CD14-positive monocyte (primary cell): ENCODE data around the gene SERINC4. TPM values are rescaled to one million over a fixed set of nuclear protein-coding genes. Genes with fewer than 3 reads are reported as not detected.
A peak's percentile ranks its signal among the peaks of the same experiment; 100 is the strongest.
"Not testable (repeated sequence)": the region's sequence is repeated elsewhere in the genome, so short reads cannot be mapped to it uniquely, and the experiment has no call there.

ENCODE experiments used
- DNase-seq, 3 donors: peaks; one replicate each; pipeline ENCODE4 v3.0.0-alpha.2; 2011 to 2022
- H2AFZ ChIP-seq: 2 replicates; pipeline ENCODE4 v1.6.0; 2012; ENCODE audit warnings: mild to moderate bottlenecking, low read depth, low read length, inconsistent platforms; ENCODE audit not compliant: insufficient read depth, poor library complexity, severe bottlenecking
- H3K27ac ChIP-seq, 2 donors: 1 replicate in 1 of 2; 2 replicates in 1 of 2; pipeline ENCODE4 v1.5.1; 2012 to 2013; ENCODE audit warnings: low read length in 2 of 2, control low read depth in 1 of 2, inconsistent platforms in 1 of 2, low read depth in 1 of 2, mild to moderate bottlenecking in 1 of 2
- H3K27me3 ChIP-seq, 2 donors: one replicate each; pipeline versions ENCODE4 v1.6.0 to v1.6.1; 2011 to 2013; ENCODE audit warnings: low read length in 2 of 2; ENCODE audit not compliant: control insufficient read depth in 2 of 2, insufficient read depth in 2 of 2
- H3K36me3 ChIP-seq, 2 donors: replicated peaks in 1 of 2; 1 replicate in 1 of 2; 2 replicates in 1 of 2; pipeline versions ENCODE4 v1.5.1 to v1.6.1; 2012 to 2013; ENCODE audit warnings: low read length in 2 of 2, control low read depth in 1 of 2, inconsistent platforms in 1 of 2, mild to moderate bottlenecking in 1 of 2; ENCODE audit not compliant: insufficient read depth in 2 of 2, control insufficient read depth in 1 of 2
- H3K4me1 ChIP-seq, 2 donors: 1 replicate in 1 of 2; 2 replicates in 1 of 2; pipeline versions ENCODE4 v1.5.1 to v1.6.1; 2012 to 2013; ENCODE audit warnings: low read length in 2 of 2, control low read depth in 1 of 2, inconsistent platforms in 1 of 2, mild to moderate bottlenecking in 1 of 2, moderate library complexity in 1 of 2; ENCODE audit not compliant: insufficient read depth in 2 of 2, control insufficient read depth in 1 of 2
- H3K4me2 ChIP-seq: replicated peaks from 2 replicates; pipeline ENCODE3; 2012; ENCODE audit warnings: low read length, moderate library complexity, mild to moderate bottlenecking; ENCODE audit not compliant: poor library complexity, severe bottlenecking; ENCODE audit errors: extremely low read depth
- H3K4me3 ChIP-seq, 3 experiments: fragments of 200-600 bp in 1 of 3; sonication (generic) in 1 of 3; replicated peaks in 1 of 3; 1 replicate in 2 of 3; 2 replicates in 1 of 3; pipeline ENCODE4 v1.5.1; 2011 to 2013; ENCODE audit warnings: low read length in 3 of 3, mild to moderate bottlenecking in 3 of 3, control low read depth in 2 of 3, low read depth in 2 of 3, inconsistent platforms in 1 of 3, moderate library complexity in 1 of 3
- H3K79me2 ChIP-seq: 2 replicates; pipeline ENCODE4 v1.6.0; 2012; ENCODE audit warnings: mild to moderate bottlenecking, control low read depth, inconsistent platforms, low read length, moderate library complexity; ENCODE audit not compliant: insufficient read depth
- H3K9ac ChIP-seq: 2 replicates; pipeline ENCODE4 v1.6.0; 2017; ENCODE audit warnings: low read length, mild to moderate bottlenecking; ENCODE audit not compliant: insufficient read depth, poor library complexity, severe bottlenecking
- H3K9me3 ChIP-seq, 2 donors: replicated peaks in 1 of 2; 1 replicate in 1 of 2; 2 replicates in 1 of 2; pipeline versions ENCODE4 v1.5.1 to v1.6.1; 2012 to 2013; ENCODE audit warnings: low read length in 2 of 2, control low read depth in 1 of 2; ENCODE audit not compliant: control insufficient read depth in 1 of 2, insufficient read depth in 1 of 2
- H4K20me1 ChIP-seq: 2 replicates; pipeline ENCODE4 v1.6.0; 2012; ENCODE audit warnings: mild to moderate bottlenecking, low read length, control low read depth, moderate library complexity; ENCODE audit not compliant: insufficient read depth
- H3K27ac Mint-ChIP-seq, 7 donors: one replicate each; pipeline ENCODE4 v1.8.0; 2020; ENCODE audit warnings: mild to moderate bottlenecking in 7 of 7, mixed read lengths in 7 of 7, moderate library complexity in 6 of 7, inconsistent platforms in 2 of 7
- H3K27me3 Mint-ChIP-seq, 3 donors: one replicate each; pipeline ENCODE4 v1.8.0; 2021 to 2022; ENCODE audit warnings: low read depth in 3 of 3, mild to moderate bottlenecking in 3 of 3, mixed read lengths in 3 of 3, moderate library complexity in 3 of 3, inconsistent platforms in 1 of 3
- H3K36me3 Mint-ChIP-seq, 2 donors: one replicate each; pipeline ENCODE4 v1.8.0; 2020; ENCODE audit warnings: mixed read lengths in 2 of 2, inconsistent platforms in 1 of 2, mild to moderate bottlenecking in 1 of 2
- H3K4me1 Mint-ChIP-seq: one replicate; pipeline ENCODE4 v1.8.0; 2020; ENCODE audit warnings: mild to moderate bottlenecking, mixed read lengths
- H3K4me3 Mint-ChIP-seq, 2 donors: one replicate each; pipeline ENCODE4 v1.8.0; 2020; ENCODE audit warnings: mild to moderate bottlenecking in 2 of 2, mixed read lengths in 2 of 2, moderate library complexity in 1 of 2
- H3K9me3 Mint-ChIP-seq, 7 donors: one replicate each; pipeline ENCODE4 v1.8.0; 2020 to 2022; ENCODE audit warnings: mixed read lengths in 7 of 7, mild to moderate bottlenecking in 6 of 7, moderate library complexity in 6 of 7, inconsistent platforms in 2 of 7
- WGBS: methylation state at CpG from one replicate; pipeline ENCODE4 v1.1.5; 2013; ENCODE audit warnings: missing lambda C conversion rate; ENCODE audit not compliant: insufficient coverage; 5-methylcytosine and 5-hydroxymethylcytosine counted together
- intact Hi-C, 2 donors: fragments of 100-400 bp; cut with micrococcal nuclease; formaldehyde crosslinking; loops; one replicate each; pipeline versions ENCODE4 v1.15.0 to v1.15.1; 2023
- polyA plus RNA-seq, 3 donors: library from polyadenylated mRNA; depleted of rRNA in 1 of 3; unstranded in 2 of 3; stranded (reverse) in 1 of 3; fragments of 300-500 nt in 2 of 3; fragments of >200 nt in 1 of 3; fragmentation: Illumina TruSeq in 2 of 3; gene quantifications; 1 replicate in 2 of 3; 2 replicates in 1 of 3; pipeline ENCODE4 v1.2.3, GENCODE V29; 2012 to 2021
- TF ChIP-seq, protein P1 (sequence below): fragments of 200-600 bp; IDR thresholded peaks from one replicate; pipeline ENCODE4 v1.8.0; 2022; ENCODE audit warnings: antibody characterized with exemption, mild to moderate bottlenecking

SERINC4 gene
- polyA plus RNA-seq, 3 donors: 0.09 to 0.70 (median 0.56) TPM

DNA sequence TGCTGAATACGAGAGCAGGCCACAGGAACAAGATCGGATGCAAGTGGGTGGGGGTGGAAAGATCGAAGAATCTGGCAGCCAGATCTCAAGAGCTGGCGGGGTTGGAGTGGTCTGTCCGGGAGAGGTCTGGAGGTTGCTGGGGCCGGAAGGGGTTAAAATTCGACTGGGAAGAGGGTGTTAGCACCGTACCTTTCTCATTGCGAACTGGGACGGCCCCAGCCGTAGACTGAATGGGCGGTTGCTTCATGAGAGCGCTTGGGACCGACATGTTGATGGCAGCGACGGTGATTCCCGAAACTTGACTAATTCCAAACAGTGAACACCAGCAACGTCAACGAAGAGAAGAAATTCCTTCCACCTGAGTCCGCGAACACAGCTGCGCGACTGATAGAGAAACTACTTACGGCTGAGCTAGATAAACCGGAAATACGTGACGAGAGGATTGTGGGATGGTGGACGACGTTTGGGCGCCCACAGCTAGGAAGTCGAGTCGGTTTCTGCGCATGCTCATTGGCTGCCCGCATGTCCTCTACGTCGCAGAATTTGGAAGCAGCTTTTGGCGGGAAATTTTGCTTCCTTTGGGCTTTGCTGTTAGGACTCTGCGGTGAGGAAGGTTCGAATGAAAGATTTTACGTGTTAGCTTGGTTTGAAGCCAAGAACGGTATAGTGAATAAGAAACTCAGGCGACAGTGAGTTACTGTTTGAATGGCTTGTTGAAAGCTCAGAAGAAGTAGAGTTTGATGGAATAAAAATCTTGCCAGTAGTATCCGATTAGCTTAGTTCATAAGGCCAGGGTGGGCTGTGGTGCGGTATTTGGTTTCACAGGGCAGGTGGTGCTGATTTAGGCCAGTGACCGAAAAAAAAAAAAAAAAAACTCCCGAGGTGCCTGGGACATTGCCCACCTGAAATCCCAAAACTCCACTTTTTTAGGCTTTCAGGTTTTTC lies 24.6 kb upstream of the SERINC4 start, which contains the start of gene MFAP1:
Gene MFAP1, minus strand, starts transcription at position 389 of the 945 bp plus-strand sequence. Its CDS starts 121 bp downstream, at position 268.
- no peaks in the 10 kb centered on the region for H4K20me1 ChIP-seq
- peak within 1 kb of the TSS; percentile 79 to 95 (median 91) for H3K4me3 ChIP-seq
- TF ChIP-seq, protein P1, sequence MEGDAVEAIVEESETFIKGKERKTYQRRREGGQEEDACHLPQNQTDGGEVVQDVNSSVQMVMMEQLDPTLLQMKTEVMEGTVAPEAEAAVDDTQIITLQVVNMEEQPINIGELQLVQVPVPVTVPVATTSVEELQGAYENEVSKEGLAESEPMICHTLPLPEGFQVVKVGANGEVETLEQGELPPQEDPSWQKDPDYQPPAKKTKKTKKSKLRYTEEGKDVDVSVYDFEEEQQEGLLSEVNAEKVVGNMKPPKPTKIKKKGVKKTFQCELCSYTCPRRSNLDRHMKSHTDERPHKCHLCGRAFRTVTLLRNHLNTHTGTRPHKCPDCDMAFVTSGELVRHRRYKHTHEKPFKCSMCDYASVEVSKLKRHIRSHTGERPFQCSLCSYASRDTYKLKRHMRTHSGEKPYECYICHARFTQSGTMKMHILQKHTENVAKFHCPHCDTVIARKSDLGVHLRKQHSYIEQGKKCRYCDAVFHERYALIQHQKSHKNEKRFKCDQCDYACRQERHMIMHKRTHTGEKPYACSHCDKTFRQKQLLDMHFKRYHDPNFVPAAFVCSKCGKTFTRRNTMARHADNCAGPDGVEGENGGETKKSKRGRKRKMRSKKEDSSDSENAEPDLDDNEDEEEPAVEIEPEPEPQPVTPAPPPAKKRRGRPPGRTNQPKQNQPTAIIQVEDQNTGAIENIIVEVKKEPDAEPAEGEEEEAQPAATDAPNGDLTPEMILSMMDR: no peak
- peak within 1 kb of the TSS; percentile 84 for H2AFZ ChIP-seq
- peak; percentile 94 to 97 (median 97) for DNase-seq
- Mint-ChIP-seq H3K9me3 (peaks cover 0 to 1% (median 0%) of the 10 kb centered on the region in 7 donors), H3K27ac (peak within 1 kb of the TSS; percentile 98 to 100 (median 99)), H3K4me3 (peak within 1 kb of the TSS; percentile 98 to 99), H3K36me3 (peaks cover 0 to 9% of the 10 kb centered on the region in 2 donors), H3K27me3 (peaks cover 0 to 4% (median 0%) of the 10 kb centered on the region in 3 donors), H3K4me1 (peaks cover 35% of the 10 kb centered on the region)
- H3K79me2 ChIP-seq: peaks cover 94% of the 10 kb centered on the region
- peaks cover 20 to 38% of the 10 kb centered on the region in 2 donors for H3K4me1 ChIP-seq
- intact Hi-C loops: loop anchor here (5.0 kb wide), 1 partner anchor 32 kb away; the partner anchor contains the start of gene SERF2 (in 2 of the 2)
- H3K36me3 ChIP-seq: no peaks in the 10 kb centered on the region
- 2% methylated on average over 32 of the region's 46 CpGs for WGBS
- H3K9ac ChIP-seq: peak within 1 kb of the TSS; percentile 87
- peak within 1 kb of the TSS; percentile 86 to 96 for H3K27ac ChIP-seq
- H3K9me3 ChIP-seq: no peaks in the 10 kb centered on the region
- H3K27me3 ChIP-seq: no peaks in the 10 kb centered on the region
- peak within 1 kb of the TSS; percentile 76 for H3K4me2 ChIP-seq

DNA sequence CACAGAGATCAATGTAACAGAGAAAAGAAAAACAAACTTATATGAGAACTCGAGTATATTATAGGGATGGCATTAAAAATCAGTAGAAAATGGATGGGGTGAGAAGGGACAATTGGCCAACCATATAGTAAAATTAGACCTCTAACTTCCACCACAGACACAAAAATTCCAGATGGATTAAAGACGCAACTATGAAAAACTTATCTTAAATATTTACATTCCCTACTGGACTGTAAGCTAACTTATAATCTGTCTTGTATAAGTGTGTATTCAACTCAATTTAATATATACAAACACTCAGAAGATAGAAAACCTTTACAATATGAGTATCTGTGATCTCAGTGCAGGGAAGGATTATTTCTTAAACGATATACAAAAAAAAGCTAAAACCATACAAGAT lies 21.5 kb upstream of the SERINC4 start:
- H3K27ac Mint-ChIP-seq: peak overlapping the region in 2 of 7 donors; percentile 5 to 43
- TF ChIP-seq, protein P1: no peak
- H2AFZ ChIP-seq: no peak overlapping the region
- H3K9ac ChIP-seq: no peak overlapping the region
- peaks cover 0 to 4% (median 0%) of the 10 kb centered on the region in 3 donors for H3K27me3 Mint-ChIP-seq
- H3K4me1 Mint-ChIP-seq: peaks cover 20% of the 10 kb centered on the region
- no peak for DNase-seq
- H3K36me3 Mint-ChIP-seq: peaks cover 11 to 24% of the 10 kb centered on the region in 2 donors
- H3K4me3 Mint-ChIP-seq: no peak overlapping the region
- H3K27ac ChIP-seq: no peak overlapping the region
- peaks cover 9 to 18% of the 10 kb centered on the region in 2 donors for H3K36me3 ChIP-seq
- H3K9me3 Mint-ChIP-seq: peaks cover 0 to 3% (median 0%) of the 10 kb centered on the region in 7 donors
- H3K4me2 ChIP-seq: no peak overlapping the region
- peaks cover 11 to 20% of the 10 kb centered on the region in 2 donors for H3K4me1 ChIP-seq
- H4K20me1 ChIP-seq: no peaks in the 10 kb centered on the region
- H3K9me3 ChIP-seq: no peaks in the 10 kb centered on the region
- no peak overlapping the region for H3K4me3 ChIP-seq
- H3K27me3 ChIP-seq: no peaks in the 10 kb centered on the region
- intact Hi-C loops: no loop called here
- peaks cover 93% of the 10 kb centered on the region for H3K79me2 ChIP-seq
- no CpG with 5 or more reads among the region's 3 CpGs for WGBS

DNA sequence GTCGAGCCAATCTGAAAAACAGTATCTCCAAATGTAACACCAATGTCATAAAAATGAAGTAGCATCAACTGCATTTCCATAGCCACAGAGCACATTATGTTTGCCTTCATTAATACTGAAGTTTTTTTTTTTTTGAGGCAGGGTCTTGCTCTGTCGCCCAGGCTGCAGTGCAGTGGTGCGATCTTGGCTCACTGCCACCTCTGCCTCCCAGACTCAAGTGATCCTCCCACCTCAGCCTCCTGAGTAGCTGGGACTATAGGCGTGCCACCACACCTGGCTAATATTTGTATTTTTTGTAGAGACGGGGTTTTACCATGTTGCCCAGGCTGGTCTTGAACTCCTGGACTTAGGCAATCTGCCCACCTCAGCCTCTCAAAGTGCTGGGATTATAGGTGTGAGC lies 15.0 kb upstream of the SERINC4 start:
- H3K4me1 Mint-ChIP-seq, H3K9me3 ChIP-seq, H3K4me2 ChIP-seq, H3K4me3 ChIP-seq, H3K27me3 ChIP-seq, H3K27me3 Mint-ChIP-seq, intact Hi-C loops, H3K27ac ChIP-seq, DNase-seq, H3K9ac ChIP-seq, H3K4me3 Mint-ChIP-seq, H3K9me3 Mint-ChIP-seq, H2AFZ ChIP-seq, H3K4me1 ChIP-seq, H4K20me1 ChIP-seq: not testable (repeated sequence)
- peak overlapping the region in 1 of 7 donors; percentile 63 for H3K27ac Mint-ChIP-seq
- peaks cover 36% of the 10 kb centered on the region for H3K79me2 ChIP-seq
- H3K36me3 ChIP-seq: peaks cover 58 to 81% of the 10 kb centered on the region in 2 donors
- 100% methylated on average over 2 of the region's 5 CpGs for WGBS
- peaks cover 56 to 84% of the 10 kb centered on the region in 2 donors for H3K36me3 Mint-ChIP-seq
